GM23248 (cell line): Measurements from ENCODE around the gene SMU1.

ENCODE experiments used
- EZH2 ChIP-seq: fragments of 200-600 bp; sonication (generic); IDR thresholded peaks from 2 replicates; pipeline ENCODE4 v1.6.1; 2018; ENCODE audit warnings: antibody characterized with exemption, mild to moderate bottlenecking; ENCODE audit not compliant: insufficient read depth, poor library complexity, severe bottlenecking
- EZH2phosphoT487 ChIP-seq: fragments of 200-600 bp; sonication (generic); IDR thresholded peaks from 2 replicates; pipeline ENCODE4 v1.6.1; 2018; ENCODE audit warnings: antibody characterized with exemption, moderate library complexity, mild to moderate bottlenecking, low read depth; ENCODE audit not compliant: insufficient read depth

DNA sequence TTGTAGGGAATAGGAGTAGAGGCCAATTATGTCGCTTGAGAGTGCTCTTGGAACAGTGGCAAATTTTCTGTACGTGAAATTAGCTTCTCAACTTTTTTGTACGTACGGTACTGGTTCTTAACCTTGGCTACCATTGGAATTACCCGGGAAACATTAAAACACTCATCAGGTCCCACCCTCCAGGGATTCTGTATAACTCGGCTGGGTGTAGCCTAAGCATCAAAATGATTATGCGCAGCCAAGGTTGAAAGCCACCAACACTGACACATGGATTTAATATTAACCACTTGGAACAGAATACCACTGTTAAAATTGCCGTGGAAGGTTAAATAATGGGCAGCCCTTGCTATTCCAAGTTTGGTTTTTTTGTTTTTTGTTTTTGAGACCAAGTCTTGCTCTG, 34.0 kb downstream of the SMU1 start:
- TF ChIP-seq EZH2 (no peak), EZH2phosphoT487 (no peak)
